SK-N-SH (cell line): ENCODE results near the gene LOXHD1.

ENCODE experiments used
- CTCF ChIP-seq: fragments of 200-600 bp; sonication (generic); IDR thresholded peaks from 2 replicates; pipeline ENCODE4 v1.6.1; 2017; ENCODE audit warnings: antibody characterized with exemption, mild to moderate bottlenecking, moderate library complexity
- PBX3 ChIP-seq: IDR thresholded peaks from 2 replicates; pipeline ENCODE4; 2012
- POLR2AphosphoS5 ChIP-seq: IDR thresholded peaks from 2 replicates; pipeline ENCODE4 v1.6.1; 2012; ENCODE audit warnings: low read depth, low read length
- RFX5 ChIP-seq: IDR thresholded peaks from 2 replicates; pipeline ENCODE4 v1.6.1; 2012; ENCODE audit warnings: mild to moderate bottlenecking, improper control_type of control experiment, low read length
- USF2 ChIP-seq: fragments of 150-350 bp; IDR thresholded peaks from 2 replicates; pipeline ENCODE4 v1.6.1; 2017; ENCODE audit warnings: antibody characterized with exemption, low read length, low read depth, borderline replicate concordance
- ZBTB33 ChIP-seq: IDR thresholded peaks from 2 replicates; pipeline ENCODE4 v1.4.0; 2012; ENCODE audit warnings: low read depth, borderline replicate concordance

- TF ChIP-seq USF2 (no peak), CTCF (no peak), POLR2AphosphoS5 (no peak), PBX3 (no peak), RFX5 (no peak), ZBTB33 (no peak)
These were observed 181.6 kb downstream of the LOXHD1 start for GRCh38 chr18:46475390-46475752.
